Left ventricle myocardium inferior (tissue), 1 donor: ENCODE results near the gene WFIKKN1. TPM values are rescaled to one million over a fixed set of nuclear protein-coding genes. Genes with fewer than 3 reads are reported as not detected.

Experiments
- DNase-seq: peaks from one replicate; pipeline ENCODE4 v3.0.0-alpha.2; 2020
- H3K27ac ChIP-seq: fragments of 200-600 bp; replicated peaks from 2 replicates; pipeline ENCODE4 v1.8.0; 2021
- H3K27me3 ChIP-seq: fragments of 200-600 bp; 2 replicates; pipeline ENCODE4 v1.8.0; 2021; ENCODE audit warnings: low read depth
- H3K36me3 ChIP-seq: fragments of 200-600 bp; 2 replicates; pipeline ENCODE4 v1.8.0; 2021
- H3K4me1 ChIP-seq: fragments of 200-600 bp; 2 replicates; pipeline ENCODE4 v1.8.0; 2021
- H3K4me3 ChIP-seq: fragments of 200-600 bp; 2 replicates; pipeline ENCODE4 v1.8.0; 2021; ENCODE audit warnings: mild to moderate bottlenecking, moderate library complexity
- H3K9me3 ChIP-seq: fragments of 200-600 bp; replicated peaks from 2 replicates; pipeline ENCODE4 v1.8.0; 2021
- CTCF ChIP-seq: fragments of 200-600 bp; IDR thresholded peaks from 2 replicates; pipeline ENCODE4 v1.8.0; 2021; ENCODE audit warnings: antibody characterized with exemption, mild to moderate bottlenecking, borderline replicate concordance
- intact Hi-C: fragments of 100-400 bp; cut with micrococcal nuclease; formaldehyde crosslinking; loops from one replicate; pipeline ENCODE4 v1.11.0; 2022
- total RNA-seq: library from RNA; stranded (reverse); fragmentation: NEBNext Ultra II Directional; extraction: Animal tissue kit (Norgen Biotek cat#: 25700); gene quantifications from one replicate; pipeline ENCODE4 v1.2.1, GENCODE V29; 2021
- donor health status: DM: no; HTN: yes; CAD: no; lungs with severe emphysema.

Gene WFIKKN1
- total RNA-seq, 1 donor from 2014 or later = 0.14 TPM

GRCh38 chr16:661184-661821 lies 30.5 kb downstream of the WFIKKN1 start:
- intact Hi-C loops = no loop called here
- no peak for DNase-seq
- Histone ChIP-seq H3K27me3 (no peaks in the 10 kb centered on the region), H3K4me3 (peak overlapping the region; percentile 52), H3K9me3 (no peaks in the 10 kb centered on the region), H3K4me1 (peaks cover 16% of the 10 kb centered on the region), H3K36me3 (no peaks in the 10 kb centered on the region), H3K27ac (peak overlapping the region; percentile 77)
- no peak for TF ChIP-seq CTCF

- Histone ChIP-seq H3K27me3 (no peaks in the 10 kb centered on the region), H3K4me3 (no peak overlapping the region), H3K36me3 (no peaks in the 10 kb centered on the region), H3K9me3 (no peaks in the 10 kb centered on the region), H3K4me1 (peaks cover 18% of the 10 kb centered on the region), H3K27ac (no peak overlapping the region)
- no peak for DNase-seq
- intact Hi-C loops = no loop called here
- no peak for TF ChIP-seq CTCF
Observed at GRCh38 chr16:662095-662494, 31.3 kb downstream of the WFIKKN1 start.

- no peaks in the 10 kb centered on the region for H3K36me3 ChIP-seq
- H3K4me3 ChIP-seq = no peak overlapping the region
- H3K27me3 ChIP-seq = no peaks in the 10 kb centered on the region
- TF ChIP-seq CTCF = no peak
- DNase-seq = no peak
- no peaks in the 10 kb centered on the region for H3K9me3 ChIP-seq
- H3K27ac ChIP-seq = no peak overlapping the region
- intact Hi-C loops = no loop called here
- H3K4me1 ChIP-seq = peaks cover 23% of the 10 kb centered on the region
Observed at GRCh38 chr16:662597-662996, 31.8 kb downstream of the WFIKKN1 start.

- Histone ChIP-seq H3K27me3 (no peaks in the 10 kb centered on the region), H3K9me3 (no peaks in the 10 kb centered on the region), H3K27ac (no peak overlapping the region), H3K4me3 (no peak overlapping the region), H3K36me3 (peaks cover 27% of the 10 kb centered on the region), H3K4me1 (peaks cover 27% of the 10 kb centered on the region)
- no peak for TF ChIP-seq CTCF
- intact Hi-C loops = no loop called here
- DNase-seq = no peak
Observed at GRCh38 chr16:666572-666971, 35.8 kb downstream of the WFIKKN1 start.

- TF ChIP-seq CTCF = no peak
- intact Hi-C loops = no loop called here
- H3K36me3 ChIP-seq = peaks cover 34% of the 10 kb centered on the region
- no peaks in the 10 kb centered on the region for H3K27me3 ChIP-seq
- H3K27ac ChIP-seq = peak overlapping the region; percentile 95
- H3K9me3 ChIP-seq = no peaks in the 10 kb centered on the region
- H3K4me3 ChIP-seq = peak overlapping the region; percentile 100
- DNase-seq = no peak
- peaks cover 25% of the 10 kb centered on the region for H3K4me1 ChIP-seq
Observed at GRCh38 chr16:667113-667779, 36.5 kb downstream of the WFIKKN1 start.
